Measurements from ENCODE around the gene JTB. TPM values are rescaled to one million over a fixed set of nuclear protein-coding genes. Genes with fewer than 3 reads are reported as not detected.
A peak's percentile ranks its signal among the peaks of the same experiment; 100 is the strongest.

JTB gene
- total RNA-seq, 1 donor from 2014 or later = 194 TPM

DNA sequence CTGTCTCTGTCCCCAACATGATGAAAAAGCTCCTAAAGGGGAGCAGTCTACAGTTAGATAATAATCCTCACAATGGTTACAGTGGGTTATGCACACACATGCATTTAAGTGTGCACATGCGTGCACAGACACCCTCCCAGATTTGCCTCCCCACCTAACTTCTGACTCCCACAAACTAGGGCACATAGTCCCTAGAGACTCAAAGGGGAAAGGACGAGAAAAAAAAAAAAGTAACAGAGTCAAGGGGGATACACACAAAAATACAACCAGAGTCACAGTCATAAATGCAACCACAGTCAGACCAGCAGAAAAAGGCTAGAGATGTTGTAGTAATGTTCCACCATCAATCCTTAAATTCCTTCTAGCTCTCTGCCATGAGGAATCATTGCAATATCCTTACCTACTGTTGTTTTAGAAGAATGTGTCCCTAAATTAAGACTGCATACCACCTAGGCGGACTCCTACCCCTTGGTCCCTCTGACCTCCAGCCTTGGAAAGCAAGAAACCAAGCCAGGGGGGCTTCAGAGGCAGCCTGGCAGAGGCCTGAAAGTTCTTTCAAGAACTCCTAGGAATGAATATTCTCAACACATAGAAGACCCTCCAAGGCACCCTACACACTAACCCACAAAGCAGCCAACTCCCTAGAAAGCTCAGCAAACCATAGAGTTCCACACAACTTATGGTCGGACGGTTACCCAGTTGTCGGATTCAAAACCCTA is 20.3 kb downstream of the JTB start:
- intact Hi-C loops (cut with DNase I) = loop anchor here (10.0 kb wide), 1 partner anchor 282 kb away; the partner anchor contains the start of genes ILF2 and NPR1

DNA sequence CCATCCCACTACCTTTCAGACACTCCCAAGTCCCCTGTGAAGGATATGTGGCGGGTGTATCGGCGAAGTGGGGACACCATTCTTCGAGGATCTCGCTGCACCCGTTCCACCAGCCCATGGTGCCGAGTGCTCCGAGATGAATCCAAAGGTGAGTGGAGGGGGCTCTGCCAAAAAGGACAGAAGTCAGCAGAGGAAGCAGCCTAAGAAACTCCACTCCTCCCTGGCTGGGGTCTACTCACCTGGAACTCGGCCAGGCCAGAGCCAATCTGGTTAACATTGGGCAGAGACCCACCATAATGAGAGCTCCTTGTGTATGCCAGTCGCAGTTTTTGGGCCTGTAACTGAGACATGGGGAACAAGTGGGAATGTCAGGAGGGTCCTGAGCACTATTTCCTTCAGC is 22.6 kb downstream of the JTB start:
- no peak for DNase-seq (ENCODE audit: extremely low spot score in 2 of 2)
- Histone ChIP-seq H3K36me3 (peaks cover 0 to 41% of the 10 kb centered on the region in 2 donors), H3K27ac (no peak overlapping the region), H3K9me3 (no peaks in the 10 kb centered on the region), H3K4me1 (peaks cover 45% of the 10 kb centered on the region), H3K4me3 (no peak overlapping the region), H3K27me3 (no peaks in the 10 kb centered on the region)
- TF ChIP-seq, protein P1, sequence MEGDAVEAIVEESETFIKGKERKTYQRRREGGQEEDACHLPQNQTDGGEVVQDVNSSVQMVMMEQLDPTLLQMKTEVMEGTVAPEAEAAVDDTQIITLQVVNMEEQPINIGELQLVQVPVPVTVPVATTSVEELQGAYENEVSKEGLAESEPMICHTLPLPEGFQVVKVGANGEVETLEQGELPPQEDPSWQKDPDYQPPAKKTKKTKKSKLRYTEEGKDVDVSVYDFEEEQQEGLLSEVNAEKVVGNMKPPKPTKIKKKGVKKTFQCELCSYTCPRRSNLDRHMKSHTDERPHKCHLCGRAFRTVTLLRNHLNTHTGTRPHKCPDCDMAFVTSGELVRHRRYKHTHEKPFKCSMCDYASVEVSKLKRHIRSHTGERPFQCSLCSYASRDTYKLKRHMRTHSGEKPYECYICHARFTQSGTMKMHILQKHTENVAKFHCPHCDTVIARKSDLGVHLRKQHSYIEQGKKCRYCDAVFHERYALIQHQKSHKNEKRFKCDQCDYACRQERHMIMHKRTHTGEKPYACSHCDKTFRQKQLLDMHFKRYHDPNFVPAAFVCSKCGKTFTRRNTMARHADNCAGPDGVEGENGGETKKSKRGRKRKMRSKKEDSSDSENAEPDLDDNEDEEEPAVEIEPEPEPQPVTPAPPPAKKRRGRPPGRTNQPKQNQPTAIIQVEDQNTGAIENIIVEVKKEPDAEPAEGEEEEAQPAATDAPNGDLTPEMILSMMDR (IDR thresholded peaks at IDR 0.05) = no peak
- TF ChIP-seq POLR2AphosphoS5 (IDR thresholded peaks at IDR 0.05; ENCODE audit: insufficient read depth in 1 of 2, low read depth in 1 of 2) (no peak), POLR2A (IDR thresholded peaks at IDR 0.05) (no peak)
- intact Hi-C loops (cut with DNase I) = loop anchor here (10.0 kb wide), 1 partner anchor 280 kb away; the partner anchor contains the start of genes ILF2 and NPR1

More for the DNA sequence above, 20.3 kb downstream of the JTB start:
- Histone ChIP-seq H3K27me3 (no peaks in the 10 kb centered on the region), H3K4me3 (peak overlapping the region; percentile 89 to 97), H3K36me3 (peaks cover 0 to 27% of the 10 kb centered on the region in 2 donors), H3K4me1 (peaks cover 54% of the 10 kb centered on the region), H3K9me3 (no peaks in the 10 kb centered on the region), H3K27ac (peak overlapping the region; percentile 90)
- no peak for DNase-seq (ENCODE audit: extremely low spot score in 2 of 2)
- TF ChIP-seq POLR2A (IDR thresholded peaks at IDR 0.05) (no peak), POLR2AphosphoS5 (IDR thresholded peaks at IDR 0.05; ENCODE audit: insufficient read depth in 1 of 2, low read depth in 1 of 2) (no peak)
- TF ChIP-seq, protein P1 (IDR thresholded peaks at IDR 0.05) = no peak

DNA sequence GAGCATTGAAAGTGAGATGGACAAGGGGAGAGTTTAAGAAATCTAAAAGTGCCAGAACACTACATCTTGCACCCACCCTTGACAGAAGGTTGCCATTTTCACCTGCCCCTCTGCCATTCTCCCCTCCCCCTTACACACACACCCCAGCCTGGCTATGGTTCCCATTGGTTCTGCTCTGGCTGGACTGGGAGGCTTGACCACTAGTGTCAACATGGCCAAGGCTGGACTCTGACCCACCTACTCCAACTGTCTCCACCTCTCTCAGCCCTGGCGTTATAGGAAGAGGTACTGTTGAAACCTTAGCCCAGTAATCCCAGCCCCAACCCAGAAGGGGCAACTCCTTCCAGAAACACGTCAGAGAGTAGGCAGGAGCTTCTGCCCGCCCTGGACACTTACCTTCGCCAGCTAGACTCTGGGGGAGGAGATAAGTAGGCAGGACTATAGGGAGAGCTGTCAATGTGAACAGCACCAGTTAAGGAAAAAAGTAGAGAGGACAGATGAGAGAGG is 23.6 kb downstream of the JTB start:
- TF ChIP-seq POLR2AphosphoS5 (IDR thresholded peaks at IDR 0.05; ENCODE audit: insufficient read depth in 1 of 2, low read depth in 1 of 2) = no peak
- TF ChIP-seq, protein P1 (IDR thresholded peaks at IDR 0.05) = no peak
- H3K27me3 ChIP-seq = no peaks in the 10 kb centered on the region
- peaks cover 0 to 48% of the 10 kb centered on the region in 2 donors for H3K36me3 ChIP-seq
- DNase-seq (ENCODE audit: extremely low spot score in 2 of 2) = no peak
- no peak overlapping the region for H3K27ac ChIP-seq
- peaks cover 39% of the 10 kb centered on the region for H3K4me1 ChIP-seq
- no peaks in the 10 kb centered on the region for H3K9me3 ChIP-seq
- intact Hi-C loops (cut with DNase I) = loop anchor here (10.0 kb wide), 1 partner anchor 279 kb away; the partner anchor contains the start of genes ILF2 and NPR1
- no peak overlapping the region for H3K4me3 ChIP-seq

DNA sequence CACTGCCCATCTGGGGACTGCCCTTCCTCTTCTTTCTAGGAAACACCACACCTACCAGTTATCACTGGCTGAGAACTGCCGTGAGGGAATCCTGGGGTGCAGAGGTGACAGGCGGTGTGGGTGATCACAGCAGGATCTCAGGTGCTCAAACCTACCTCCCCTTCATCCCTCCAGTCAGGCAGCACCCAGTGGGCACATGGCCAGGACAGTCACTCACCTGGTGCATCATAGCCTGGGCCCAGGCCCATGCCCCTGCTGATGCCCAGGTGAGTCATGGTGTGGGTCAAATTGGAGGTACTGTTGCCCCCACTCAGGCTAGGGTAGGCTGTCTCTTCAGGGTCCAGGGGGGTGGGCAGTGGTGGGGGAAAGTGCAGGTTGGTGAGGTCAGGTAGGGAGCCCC is 25.7 kb downstream of the JTB start:
- TF ChIP-seq, protein P1 (IDR thresholded peaks at IDR 0.05) = no peak
- TF ChIP-seq POLR2A (IDR thresholded peaks at IDR 0.05) (no peak), POLR2AphosphoS5 (IDR thresholded peaks at IDR 0.05; ENCODE audit: insufficient read depth in 1 of 2, low read depth in 1 of 2) (no peak)
- DNase-seq (ENCODE audit: extremely low spot score in 2 of 2) = no peak
- Histone ChIP-seq H3K4me3 (no peak overlapping the region), H3K4me1 (peaks cover 30% of the 10 kb centered on the region), H3K9me3 (no peaks in the 10 kb centered on the region), H3K27ac (no peak overlapping the region), H3K27me3 (no peaks in the 10 kb centered on the region), H3K36me3 (peaks cover 0 to 62% of the 10 kb centered on the region in 2 donors)
- intact Hi-C loops (cut with DNase I) = loop anchor here (10.0 kb wide), 1 partner anchor 277 kb away; the partner anchor contains the start of genes ILF2 and NPR1

DNA sequence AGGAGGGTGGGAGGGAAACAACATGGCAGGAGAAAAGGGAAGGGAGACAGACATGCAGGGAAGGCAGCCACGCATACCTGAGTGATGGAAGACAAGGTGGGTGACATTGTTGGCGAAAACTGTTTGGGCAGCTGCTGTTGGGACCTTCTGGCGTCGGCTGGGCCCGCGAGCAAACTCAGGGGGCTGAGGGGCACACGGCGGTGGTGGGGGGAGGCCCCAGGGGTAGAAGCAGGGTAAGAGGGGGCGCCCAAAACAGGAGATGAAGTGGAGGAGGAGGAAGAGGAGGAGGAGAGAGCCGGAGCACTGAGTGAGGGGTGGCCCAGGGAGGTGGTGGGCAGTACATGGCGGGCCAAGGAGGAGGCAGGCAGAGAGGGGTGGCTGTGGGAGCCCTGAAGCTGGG is 26.3 kb downstream of the JTB start:
- no peak for DNase-seq (ENCODE audit: extremely low spot score in 2 of 2)

More for the DNA sequence above, 26.3 kb downstream of the JTB start:
- peaks cover 0 to 62% of the 10 kb centered on the region in 2 donors for H3K36me3 ChIP-seq
- H3K27ac ChIP-seq = no peak overlapping the region
- peaks cover 26% of the 10 kb centered on the region for H3K4me1 ChIP-seq
- intact Hi-C loops (cut with DNase I) = loop anchor here (10.0 kb wide), 1 partner anchor 276 kb away; the partner anchor contains the start of genes ILF2 and NPR1
- H3K27me3 ChIP-seq = no peaks in the 10 kb centered on the region
- H3K4me3 ChIP-seq = no peak overlapping the region
- H3K9me3 ChIP-seq = no peaks in the 10 kb centered on the region
- TF ChIP-seq, protein P1 (IDR thresholded peaks at IDR 0.05) = no peak
- no peak for TF ChIP-seq POLR2AphosphoS5 (IDR thresholded peaks at IDR 0.05; ENCODE audit: insufficient read depth in 1 of 2, low read depth in 1 of 2)
- TF ChIP-seq POLR2A (IDR thresholded peaks at IDR 0.05) = no peak
